HL-60 (cell line): ENCODE measurements around the gene RCC2.

Source experiments
- POLR2AphosphoS5 ChIP-seq: IDR thresholded peaks from 2 replicates; pipeline ENCODE4 v1.6.1; 2012; ENCODE audit warnings: low read depth
- TF ChIP-seq, protein P1 (sequence below): IDR thresholded peaks from one replicate; pipeline ENCODE4 v1.5.1; 2011; ENCODE audit warnings: low read length, control low read depth, inconsistent platforms; ENCODE audit not compliant: insufficient read depth
- TF ChIP-seq, protein P2 (sequence below): IDR thresholded peaks from 2 replicates; pipeline ENCODE4 v1.6.1; 2012; ENCODE audit warnings: low read depth; ENCODE audit not compliant: insufficient replicate concordance

- TF ChIP-seq, protein P1, sequence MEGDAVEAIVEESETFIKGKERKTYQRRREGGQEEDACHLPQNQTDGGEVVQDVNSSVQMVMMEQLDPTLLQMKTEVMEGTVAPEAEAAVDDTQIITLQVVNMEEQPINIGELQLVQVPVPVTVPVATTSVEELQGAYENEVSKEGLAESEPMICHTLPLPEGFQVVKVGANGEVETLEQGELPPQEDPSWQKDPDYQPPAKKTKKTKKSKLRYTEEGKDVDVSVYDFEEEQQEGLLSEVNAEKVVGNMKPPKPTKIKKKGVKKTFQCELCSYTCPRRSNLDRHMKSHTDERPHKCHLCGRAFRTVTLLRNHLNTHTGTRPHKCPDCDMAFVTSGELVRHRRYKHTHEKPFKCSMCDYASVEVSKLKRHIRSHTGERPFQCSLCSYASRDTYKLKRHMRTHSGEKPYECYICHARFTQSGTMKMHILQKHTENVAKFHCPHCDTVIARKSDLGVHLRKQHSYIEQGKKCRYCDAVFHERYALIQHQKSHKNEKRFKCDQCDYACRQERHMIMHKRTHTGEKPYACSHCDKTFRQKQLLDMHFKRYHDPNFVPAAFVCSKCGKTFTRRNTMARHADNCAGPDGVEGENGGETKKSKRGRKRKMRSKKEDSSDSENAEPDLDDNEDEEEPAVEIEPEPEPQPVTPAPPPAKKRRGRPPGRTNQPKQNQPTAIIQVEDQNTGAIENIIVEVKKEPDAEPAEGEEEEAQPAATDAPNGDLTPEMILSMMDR, result no peak
- TF ChIP-seq, protein P2, sequence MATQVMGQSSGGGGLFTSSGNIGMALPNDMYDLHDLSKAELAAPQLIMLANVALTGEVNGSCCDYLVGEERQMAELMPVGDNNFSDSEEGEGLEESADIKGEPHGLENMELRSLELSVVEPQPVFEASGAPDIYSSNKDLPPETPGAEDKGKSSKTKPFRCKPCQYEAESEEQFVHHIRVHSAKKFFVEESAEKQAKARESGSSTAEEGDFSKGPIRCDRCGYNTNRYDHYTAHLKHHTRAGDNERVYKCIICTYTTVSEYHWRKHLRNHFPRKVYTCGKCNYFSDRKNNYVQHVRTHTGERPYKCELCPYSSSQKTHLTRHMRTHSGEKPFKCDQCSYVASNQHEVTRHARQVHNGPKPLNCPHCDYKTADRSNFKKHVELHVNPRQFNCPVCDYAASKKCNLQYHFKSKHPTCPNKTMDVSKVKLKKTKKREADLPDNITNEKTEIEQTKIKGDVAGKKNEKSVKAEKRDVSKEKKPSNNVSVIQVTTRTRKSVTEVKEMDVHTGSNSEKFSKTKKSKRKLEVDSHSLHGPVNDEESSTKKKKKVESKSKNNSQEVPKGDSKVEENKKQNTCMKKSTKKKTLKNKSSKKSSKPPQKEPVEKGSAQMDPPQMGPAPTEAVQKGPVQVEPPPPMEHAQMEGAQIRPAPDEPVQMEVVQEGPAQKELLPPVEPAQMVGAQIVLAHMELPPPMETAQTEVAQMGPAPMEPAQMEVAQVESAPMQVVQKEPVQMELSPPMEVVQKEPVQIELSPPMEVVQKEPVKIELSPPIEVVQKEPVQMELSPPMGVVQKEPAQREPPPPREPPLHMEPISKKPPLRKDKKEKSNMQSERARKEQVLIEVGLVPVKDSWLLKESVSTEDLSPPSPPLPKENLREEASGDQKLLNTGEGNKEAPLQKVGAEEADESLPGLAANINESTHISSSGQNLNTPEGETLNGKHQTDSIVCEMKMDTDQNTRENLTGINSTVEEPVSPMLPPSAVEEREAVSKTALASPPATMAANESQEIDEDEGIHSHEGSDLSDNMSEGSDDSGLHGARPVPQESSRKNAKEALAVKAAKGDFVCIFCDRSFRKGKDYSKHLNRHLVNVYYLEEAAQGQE, result no peak
- no peak; the same call in 1 of the 2 replicates for TF ChIP-seq POLR2AphosphoS5
These were observed 27.2 kb downstream of the RCC2 start for GRCh38 chr1:17412093-17412870.
